Body of pancreas (tissue), 4 donors: ENCODE measurements around the gene CERS4.

Source experiments
- CTCF ChIP-seq, 7 experiments: fragments of 450-650 bp in 4 of 7; fragments of 200-600 bp in 3 of 7; sonication (generic) in 3 of 7; IDR thresholded peaks; one replicate each; pipeline ENCODE4 v1.5.1; 2016 to 2019; ENCODE audit warnings: antibody characterized with exemption in 7 of 7
- POLR2A ChIP-seq, 3 donors: fragments of 450-650 bp; IDR thresholded peaks; one replicate each; pipeline ENCODE4 v1.6.1; 2016; ENCODE audit warnings: antibody characterized with exemption in 3 of 3, mild to moderate bottlenecking in 2 of 3

GRCh38 chr19:8168537-8168936 lies 40.6 kb upstream of the CERS4 start:
- TF ChIP-seq CTCF (IDR thresholded peaks at IDR 0.05) (no peak), POLR2A (IDR thresholded peaks at IDR 0.05) (no peak)
